Stimulated activated CD8-positive, alpha-beta memory T cell treated with anti-CD3 and anti-CD28 coated beads, Interleukin-4, amount 100 ng/mL, for 4 hours (primary cell): ENCODE data around the gene ZSWIM8.
"Not testable (repeated sequence)": the region's sequence is repeated elsewhere in the genome, so short reads cannot be mapped to it uniquely, and the experiment has no call there.

Source experiments
- DNase-seq, 2 donors: peaks; one replicate each; pipeline ENCODE4 v3.0.0-alpha.2; 2020; ENCODE audit warnings: low read depth in 2 of 2, low spot score in 1 of 2

Gene ZSWIM8

DNA sequence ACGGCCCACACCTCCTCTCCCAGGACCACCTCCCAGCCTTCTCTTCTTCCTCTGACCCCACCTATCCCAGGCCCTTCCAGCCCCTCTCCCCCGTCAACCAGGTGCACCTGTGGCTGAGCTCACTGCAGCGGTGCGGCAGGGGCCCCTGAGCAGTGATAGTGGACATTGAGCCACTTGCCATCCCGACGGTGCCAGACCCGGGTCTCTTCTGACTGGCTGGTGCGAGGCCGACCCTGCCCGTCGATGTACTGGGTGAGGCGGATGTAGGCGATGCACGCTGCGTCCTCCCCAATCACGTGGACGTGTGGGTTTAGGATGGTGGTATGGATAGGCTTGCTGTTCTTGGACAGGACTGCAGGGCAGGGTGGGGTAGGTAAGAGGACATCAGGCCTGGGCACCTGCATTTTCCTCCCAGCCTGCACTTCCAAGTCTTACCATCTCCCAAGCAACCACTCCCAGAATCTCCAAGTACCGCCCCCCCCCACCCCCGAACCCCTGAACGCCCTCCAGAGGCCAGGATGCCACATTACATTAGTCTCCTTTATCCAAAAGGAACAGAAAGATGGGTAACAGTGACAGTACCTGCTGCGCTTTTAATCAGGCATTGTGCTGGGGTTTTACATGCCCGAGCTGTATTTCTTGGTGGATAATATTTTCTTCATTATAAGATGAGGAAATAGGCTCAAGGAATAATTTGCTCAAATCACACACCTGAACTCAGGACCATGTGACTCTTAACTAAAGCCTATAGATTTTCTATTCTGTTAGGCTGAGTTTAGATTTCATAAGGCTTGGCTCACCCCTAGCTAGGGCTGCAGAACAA, 29.7 kb downstream of the ZSWIM8 start:
- DNase-seq, result no peak

DNA sequence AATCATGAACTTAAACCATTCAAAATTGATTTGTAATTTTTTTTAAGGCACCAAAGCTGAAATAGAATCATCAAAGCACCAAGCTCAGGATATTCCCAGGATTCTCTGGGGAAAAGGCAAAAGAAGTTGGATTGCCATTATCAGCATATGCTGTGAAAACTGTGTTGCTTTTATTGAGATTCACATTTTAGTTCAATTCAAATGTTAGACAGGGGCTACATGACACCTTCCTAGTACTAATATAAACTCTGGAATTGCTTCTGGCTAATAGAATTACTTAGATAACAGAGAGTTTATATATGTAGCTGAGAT, 30.3 kb downstream of the ZSWIM8 start:
- DNase-seq, result no peak

DNA sequence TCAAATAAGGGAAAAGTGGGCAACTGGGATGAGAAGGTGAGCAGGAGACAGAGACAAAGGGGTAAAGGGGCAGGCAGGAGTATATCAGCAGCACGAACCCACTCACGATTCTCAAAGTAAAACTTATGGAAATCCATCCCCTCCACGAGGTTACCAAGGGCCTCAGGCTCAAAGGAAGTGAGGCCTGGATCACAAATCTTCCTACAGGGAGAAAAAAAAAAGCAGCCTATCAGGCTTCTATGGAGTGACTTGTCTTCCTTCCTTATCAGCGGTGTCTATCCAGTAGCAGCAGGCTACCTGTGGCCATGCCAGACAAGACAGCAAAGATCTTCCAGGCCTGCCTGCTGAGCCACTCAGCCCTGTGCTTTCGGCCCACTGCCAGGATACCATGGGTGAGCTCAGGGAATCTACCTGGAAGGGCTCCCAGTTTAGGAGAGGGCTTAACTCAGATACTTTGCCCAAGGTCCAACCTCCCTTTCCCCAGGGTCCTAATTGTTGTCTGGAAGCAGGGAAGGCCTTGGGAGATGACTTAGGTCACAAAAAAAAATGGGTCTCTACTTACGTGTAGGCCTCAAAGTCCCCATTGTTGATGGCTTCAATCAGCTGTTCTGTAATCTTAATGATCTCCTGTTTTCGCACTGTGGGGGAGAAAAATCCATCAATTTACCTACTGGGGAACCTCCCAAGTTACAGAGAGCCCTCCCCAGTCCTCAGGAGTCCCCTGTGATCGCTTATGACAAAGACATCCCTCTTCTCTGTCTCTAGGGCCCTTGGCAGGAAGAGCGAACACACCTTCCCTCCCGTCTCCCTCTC, 31.7 kb downstream of the ZSWIM8 start:
- no peak for DNase-seq

DNA sequence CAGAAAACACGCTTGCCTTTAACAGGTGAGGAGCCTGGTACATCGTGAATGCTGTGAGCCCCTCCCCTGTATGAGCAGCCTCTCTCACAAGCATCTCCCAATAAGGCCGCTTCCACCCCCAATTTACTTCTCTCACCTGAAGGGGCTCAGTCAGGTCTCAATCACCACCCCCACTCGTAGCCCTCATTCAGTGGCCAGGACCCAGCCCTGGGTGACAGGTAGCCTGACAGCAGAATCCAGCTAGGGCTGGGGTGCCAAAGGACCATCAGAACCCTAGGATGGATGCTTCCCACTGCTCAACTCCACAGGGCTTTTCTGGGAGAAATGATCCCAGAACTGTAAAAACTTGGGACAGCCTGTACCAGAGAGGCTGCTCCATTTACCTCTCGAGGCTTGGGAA, 32.4 kb downstream of the ZSWIM8 start:
- no peak for DNase-seq

DNA sequence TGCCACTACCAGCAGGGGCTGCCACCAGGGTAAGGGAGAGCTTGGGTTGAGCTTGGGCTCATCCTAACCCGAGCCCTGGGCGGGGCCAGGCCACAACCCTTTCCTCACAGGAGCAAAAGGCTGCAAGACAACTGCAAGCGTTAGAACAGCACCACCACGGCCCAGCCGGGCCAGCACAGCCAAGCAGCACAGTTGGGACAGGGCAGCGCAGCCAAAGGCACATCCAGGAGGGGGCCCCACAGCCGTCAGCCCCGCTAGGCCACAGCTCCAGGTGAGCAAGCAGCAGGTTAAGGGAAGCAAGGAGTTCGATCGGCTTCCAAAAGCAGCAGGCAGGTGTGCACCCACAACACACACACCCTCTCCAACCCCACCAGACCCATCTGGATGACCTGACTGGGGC, 33.0 kb downstream of the ZSWIM8 start:
- DNase-seq, result no peak

DNA sequence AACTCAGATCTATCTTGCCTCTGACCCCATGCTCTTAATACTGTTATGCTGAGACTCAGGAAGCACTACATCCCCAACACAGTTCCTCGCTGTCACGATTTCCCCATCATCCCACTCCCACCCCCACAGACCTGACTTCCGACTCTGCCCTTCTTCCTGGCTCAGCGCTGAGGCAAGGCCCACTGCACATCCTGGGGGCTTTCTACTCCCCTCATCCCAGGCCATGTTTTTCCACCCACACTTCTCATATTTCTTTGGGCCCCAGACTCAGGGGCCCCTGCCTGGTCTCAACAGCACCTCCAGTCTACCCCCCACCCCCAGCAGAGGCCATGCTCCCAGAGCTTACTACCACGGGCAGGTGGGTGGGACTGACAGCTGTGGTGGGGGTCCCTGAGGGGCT, 33.7 kb downstream of the ZSWIM8 start:
- DNase-seq, result no peak

DNA sequence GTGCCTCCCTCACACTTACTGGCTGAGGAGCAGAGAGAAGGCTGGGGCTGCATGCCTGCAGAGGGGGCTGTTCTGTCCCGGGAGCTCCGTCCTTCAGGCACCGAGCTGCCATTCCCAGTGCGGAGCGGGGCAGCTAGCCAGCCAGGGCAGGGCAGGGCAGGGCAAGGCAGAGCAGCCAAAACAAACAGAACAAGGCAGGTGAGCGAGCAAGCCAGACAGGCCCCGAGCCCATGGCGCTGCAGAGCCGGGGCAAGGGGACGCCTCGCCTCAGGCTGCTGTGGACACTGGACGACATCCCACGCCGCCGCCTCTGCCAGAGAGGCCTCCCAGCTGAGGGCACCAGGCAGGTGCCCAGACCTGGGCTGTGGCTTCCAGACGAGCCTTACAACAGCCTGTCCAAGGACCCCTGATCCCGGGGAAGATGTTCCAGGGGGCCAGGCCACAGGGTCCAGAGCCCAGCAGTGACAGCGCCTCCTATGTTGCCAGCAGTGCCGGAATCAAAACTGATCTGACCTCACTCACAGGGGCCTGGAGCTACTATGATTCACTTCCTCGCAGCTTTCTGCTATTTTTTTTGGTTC, 34.2 kb downstream of the ZSWIM8 start:
- DNase-seq, result no peak

DNA sequence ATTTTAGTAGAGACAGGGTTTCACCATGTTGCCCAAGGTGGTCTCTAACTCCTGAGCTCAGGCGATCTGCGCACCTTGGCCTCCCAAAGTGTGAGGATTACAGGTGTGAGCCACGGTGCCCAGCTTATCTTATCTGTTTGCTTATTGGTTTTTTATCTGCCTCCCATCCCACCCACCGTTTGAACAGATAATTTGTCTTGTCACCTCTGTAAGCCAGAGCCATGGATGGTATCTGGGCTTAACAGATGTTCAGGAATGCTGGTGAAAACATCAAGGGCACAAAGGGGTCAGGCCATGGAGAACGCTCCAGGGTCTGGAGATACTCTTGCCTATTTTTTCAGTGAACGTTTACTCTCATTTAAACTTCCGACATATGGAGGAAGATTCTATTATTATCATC, 38.0 kb downstream of the ZSWIM8 start:
- DNase-seq, result no peak

DNA sequence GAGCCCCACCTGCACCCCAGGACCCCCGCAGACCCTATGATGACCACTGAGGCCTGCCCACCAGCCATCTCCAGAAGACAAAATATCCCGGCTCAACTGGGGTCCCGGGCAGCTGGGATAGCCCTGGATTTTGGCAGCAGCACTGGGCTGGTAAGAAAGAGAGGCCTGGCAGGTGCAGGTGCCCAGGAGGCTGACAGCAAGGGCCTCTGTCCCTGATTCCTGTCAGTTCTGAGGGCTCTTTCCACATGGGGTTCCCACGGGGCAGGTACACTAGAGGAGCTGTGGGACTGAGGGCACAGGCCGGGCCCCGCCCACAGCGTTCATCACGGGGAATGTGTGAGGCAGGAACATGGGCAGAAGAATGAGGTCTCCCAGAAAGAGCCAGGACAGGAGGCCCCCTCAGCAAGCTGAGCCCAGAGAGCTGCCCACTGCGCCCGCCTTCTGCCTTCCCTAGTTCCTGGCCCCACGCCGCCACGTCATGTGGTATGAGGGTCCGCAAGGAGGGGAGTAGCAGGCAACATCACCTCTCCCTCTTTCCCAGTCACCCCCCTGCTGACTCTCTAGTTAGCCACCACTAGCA, 38.8 kb downstream of the ZSWIM8 start:
- no peak for DNase-seq

DNA sequence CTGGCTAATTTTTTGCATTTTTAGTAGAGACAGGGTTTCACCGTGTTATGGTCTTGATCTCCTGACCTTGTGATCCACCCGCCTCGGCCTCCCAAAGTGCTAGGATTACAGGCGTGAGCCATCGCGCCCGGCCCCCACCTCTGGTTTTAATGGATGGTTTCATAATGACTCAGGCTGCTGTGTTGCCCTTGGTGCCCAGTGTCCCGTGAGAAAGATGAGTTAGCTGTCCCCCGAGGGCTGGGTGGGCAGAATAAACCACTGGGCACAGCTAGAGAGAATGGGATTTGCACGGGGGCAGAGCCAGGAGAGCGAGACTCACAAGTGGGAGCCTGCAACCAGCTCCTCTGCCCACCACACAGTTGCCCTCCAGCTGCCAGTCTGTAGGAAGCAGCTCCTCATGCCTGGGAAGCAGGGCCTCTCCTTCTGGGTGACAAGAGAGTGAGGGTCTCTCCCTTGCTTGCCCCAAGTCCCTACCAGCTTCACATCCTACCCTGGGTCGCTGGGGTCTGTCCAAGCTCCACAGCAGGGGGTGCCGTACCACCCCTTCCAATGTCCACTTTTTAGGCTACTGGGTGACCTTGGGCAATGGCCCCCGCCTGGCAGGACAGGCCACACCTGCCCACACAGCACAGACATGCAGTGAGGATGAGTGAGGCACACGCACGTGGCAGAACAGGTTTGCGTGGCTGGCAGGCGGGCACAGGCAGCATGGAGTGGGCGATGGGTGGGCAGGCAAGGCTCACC, 42.1 kb downstream of the ZSWIM8 start:
- no peak for DNase-seq

DNA sequence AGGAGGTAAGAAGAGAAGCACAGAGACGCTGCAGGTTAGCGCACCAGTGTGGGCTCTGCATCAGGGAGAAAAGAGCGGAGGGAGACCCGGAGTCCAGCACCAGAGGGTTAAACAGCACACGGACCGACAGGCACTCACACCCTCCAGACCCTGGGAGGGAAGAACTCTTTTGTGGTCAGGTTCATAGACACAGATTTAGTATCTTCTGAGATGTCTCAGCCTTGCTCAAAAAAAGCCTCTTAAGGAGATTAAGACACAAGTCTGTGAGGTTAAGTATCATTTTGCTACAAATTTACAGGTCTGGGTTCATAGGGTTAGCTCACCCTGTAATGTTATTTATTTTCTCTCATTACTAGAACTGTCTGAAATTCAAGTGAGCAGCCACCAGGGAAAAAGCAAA, 42.8 kb downstream of the ZSWIM8 start:
- DNase-seq, result no peak

DNA sequence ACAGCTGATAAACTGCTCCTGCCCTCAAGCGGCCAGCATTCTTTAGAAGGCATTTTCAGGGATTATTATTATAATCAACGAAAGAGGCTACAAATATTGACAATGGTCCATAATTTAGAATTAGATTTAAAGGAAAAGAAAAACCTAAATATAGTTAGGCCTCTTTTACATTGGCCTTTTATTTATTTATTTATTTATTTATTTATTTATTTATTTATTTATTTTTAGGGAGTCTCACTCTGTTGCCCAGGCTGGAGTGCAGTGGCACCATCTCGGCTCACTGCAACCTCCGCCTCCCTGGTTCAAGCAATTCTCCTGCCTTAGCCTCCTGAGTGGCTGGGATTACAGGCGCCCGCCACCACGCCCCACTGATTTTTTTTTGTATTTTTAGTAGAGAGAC, 43.7 kb downstream of the ZSWIM8 start:
- not testable (repeated sequence) for DNase-seq

DNA sequence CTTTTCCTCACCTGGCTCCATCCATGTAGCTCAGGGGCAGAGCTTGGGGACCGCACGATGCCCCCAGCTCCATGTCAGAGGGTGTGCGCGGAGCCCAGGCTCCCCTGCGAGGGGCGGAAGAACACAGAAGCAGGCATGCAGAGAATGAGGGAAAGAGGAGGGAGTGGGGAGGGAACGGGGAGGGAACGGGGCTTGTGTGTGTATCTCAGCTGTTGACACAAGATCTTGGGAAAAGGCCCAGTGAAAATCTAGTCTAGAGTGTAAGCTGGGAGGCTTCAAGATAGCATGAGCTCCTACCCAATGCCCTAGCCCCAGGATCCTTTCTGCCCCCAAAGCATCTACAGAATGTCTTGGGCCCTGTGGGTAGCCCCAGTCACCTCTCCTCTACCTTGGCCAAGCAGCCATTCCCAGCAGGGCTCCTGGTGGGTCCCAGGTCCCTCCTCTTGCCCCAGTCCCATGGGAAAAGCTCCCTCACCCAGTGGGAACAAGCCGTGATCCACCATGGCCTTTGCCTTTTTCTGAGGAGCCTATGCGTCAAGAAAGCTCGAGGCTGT, 51.1 kb downstream of the ZSWIM8 start:
- no peak for DNase-seq

DNA sequence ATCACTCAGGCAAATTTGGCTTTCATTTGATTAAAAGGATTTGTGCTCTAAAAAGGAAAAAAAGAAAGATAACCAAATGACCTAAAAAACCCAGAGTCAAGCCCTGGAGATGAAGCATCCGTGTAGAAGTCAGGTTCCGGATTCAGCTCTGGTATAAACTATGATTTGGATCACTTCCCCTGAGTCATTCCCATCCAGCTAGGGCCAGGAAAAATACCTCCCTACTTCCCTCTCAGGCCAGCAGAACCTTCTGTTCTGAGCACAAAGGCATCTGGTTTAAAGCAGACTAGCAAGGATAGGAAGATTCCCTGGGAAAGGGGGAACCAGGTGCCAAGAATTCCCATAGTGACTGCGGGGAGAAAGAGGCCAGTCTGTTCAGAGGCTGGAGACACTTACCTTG, 51.7 kb downstream of the ZSWIM8 start:
- DNase-seq, result no peak

DNA sequence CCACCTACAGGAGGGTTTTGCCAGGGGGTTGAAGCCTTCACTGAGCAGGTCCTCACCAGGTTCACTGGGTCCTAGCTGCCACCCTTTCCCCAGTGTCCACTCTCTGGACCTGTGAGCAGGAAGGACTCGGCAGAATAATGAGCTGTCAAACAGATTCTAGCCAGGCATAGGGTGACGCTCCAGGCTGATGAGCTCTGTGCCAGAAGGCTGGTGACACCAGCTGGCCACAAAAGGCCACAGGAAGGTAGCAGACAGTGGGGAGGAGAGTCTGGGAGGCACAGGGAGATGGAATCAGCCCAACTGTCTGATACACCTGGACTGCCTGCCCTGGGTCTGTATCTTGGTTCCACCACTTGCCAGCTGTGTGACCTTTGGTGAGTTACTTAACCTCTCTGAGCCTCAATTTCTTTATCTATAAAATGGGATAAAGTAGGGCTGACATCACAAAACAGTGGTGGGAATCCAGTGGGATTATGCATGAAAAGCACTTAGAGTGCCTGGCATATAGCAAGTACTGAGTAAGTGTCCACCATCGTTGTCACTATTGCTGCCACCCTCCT, 52.7 kb downstream of the ZSWIM8 start:
- no peak for DNase-seq

DNA sequence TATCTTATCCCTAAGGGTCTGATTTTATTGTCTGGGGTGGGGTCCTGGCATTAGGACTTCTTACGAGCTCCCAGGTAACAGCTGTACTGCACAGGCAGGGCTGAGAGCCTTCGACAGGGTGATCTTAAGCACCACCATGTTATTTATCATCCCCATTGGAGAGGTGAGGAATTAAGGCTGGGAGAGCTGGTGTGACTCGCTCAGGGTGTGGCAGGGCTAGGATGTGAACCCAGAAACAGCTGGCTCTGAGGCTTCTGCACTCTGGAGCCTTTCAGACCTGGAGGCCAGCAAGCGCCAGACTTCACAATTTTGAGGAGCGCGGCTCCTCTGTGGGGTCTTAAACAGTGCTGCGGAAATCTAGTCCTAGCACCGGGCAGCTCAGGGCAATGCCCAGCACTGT, 53.4 kb downstream of the ZSWIM8 start:
- no peak for DNase-seq

DNA sequence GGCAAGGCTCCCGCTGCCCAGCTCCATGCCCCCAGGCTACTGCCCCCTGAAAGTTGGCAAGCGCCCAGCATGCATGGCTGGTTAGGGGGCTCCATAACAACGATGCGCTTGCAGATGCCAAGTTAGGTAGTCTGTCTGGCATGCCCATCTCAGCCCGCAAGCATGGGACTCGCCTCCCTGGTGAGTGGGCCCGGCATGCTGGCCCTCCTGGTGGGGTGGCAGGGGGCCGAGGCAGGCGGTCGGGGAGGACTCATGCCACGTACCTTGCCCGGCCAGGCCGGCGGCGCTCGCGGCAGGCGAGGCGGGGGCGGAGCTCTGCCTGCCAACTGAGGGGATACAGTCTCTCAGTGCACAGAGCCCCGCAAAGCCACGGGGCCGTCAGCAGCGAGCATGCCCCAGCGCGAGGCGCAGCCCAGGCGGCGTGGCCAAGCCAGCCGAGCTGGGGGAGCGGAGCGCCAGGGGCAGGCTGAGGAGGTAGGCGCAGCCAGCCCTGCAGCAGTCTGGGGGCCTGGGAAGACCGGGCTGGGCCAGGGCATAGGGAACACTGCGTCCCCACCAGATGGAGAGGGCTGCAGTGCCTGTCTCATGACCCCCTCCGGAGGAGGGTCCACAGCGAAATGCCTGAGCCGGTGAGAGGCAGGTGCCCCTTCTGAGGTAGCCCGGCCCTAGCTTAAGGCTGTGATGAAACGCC, 54.0 kb downstream of the ZSWIM8 start:
- DNase-seq, result no peak

DNA sequence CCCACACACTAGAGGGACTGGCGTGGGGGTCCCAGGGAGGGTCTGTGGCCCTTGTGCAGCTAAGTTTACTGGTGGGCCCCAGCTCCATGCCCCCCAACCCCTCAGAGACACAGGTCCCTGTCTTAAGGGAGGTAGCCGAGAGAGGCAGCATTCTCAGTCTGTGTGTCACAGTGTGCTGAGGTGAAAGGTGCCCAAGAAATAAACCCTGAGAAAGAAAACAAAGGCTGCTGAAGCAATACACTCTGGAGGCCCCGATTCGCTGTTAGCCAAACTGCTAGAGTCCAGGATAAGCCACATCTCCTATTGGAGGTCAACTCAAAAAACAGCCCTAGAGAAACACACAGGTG, 54.6 kb downstream of the ZSWIM8 start:
- no peak for DNase-seq

DNA sequence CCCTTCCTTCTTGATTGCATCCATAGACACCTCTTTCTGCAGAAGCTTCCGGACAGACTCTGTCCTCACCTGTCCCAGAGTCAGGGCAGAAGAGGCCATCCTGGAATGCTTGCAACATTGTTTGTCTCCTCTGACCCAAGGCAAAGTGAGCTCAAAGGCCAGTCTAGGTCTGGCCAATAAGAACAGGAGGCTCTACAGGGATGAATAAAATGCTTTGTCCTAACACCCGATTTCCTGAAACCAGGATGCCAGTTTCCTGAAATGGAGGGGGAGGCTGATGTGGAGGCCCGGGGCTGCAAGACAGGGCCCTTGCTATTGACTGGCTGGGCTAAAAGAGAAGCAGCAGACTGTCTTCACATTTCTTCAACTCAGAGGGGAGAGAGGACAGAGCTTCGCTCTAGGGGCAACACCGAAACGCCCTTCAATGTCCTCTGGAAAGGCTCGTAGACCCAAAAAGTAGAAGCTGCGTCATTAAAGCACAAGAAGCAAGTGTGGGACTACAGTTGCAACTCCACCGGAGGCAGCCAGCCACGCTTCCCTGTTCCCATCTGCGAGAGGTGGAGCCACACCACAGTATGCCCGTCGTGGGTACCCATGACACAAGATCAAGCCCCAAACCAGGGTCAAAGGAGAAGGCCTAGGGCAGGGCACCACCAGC, 55.1 kb downstream of the ZSWIM8 start:
- no peak for DNase-seq

DNA sequence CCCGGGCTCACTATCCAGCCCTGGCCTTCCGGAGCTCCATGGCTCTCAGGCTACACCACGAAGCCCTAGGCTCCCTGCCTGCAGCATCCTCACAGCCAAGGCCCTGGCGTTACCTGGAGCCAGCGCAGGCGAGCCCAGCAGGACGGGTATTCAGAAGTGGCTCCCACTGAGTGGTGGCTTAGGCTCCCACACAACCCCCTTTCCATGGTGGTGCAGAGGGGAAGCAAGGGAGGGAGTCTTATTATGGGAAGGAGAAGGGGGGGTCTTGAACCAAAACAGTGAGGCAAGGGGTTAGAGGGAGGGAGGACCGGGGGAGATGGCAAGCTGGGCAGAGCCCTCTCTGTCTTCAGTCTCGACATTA, 55.6 kb downstream of the ZSWIM8 start:
- DNase-seq, result no peak
